SK-N-SH (cell line): Measurements from ENCODE around the gene EFHC1. TPM values are rescaled to one million over a fixed set of nuclear protein-coding genes. Genes with fewer than 3 reads are reported as not detected.

Source experiments
- CTCF ChIA-PET: fragments of 300-600, 350-600 bp; formaldehyde crosslinking; extraction: SDS; loops from one replicate; lab custom pipeline; 2021; lab: Yijun Ruan, JAX
- POLR2A ChIA-PET: fragments of 350-600 bp; sonication (Branson Sonifier 250); formaldehyde crosslinking; extraction: SDS; loops from one replicate; lab custom pipeline; 2020; ENCODE audit warnings: antibody characterized with exemption, inconsistent platforms; lab: Yijun Ruan, JAX
- DNase-seq: peaks from one replicate; pipeline ENCODE4 v3.0.0; 2012
- H2AFZ ChIP-seq: fragments of 200-600 bp; sonication (generic); 2 replicates; pipeline ENCODE4 v1.8.1; 2016; ENCODE audit warnings: antibody characterized with exemption, mild to moderate bottlenecking, low read depth
- H3F3A ChIP-seq: fragments of 200-600 bp; sonication (generic); replicated peaks from 2 replicates; pipeline ENCODE3; 2016; ENCODE audit warnings: antibody characterized with exemption, mild to moderate bottlenecking; ENCODE audit not compliant: insufficient read depth
- H3K27ac ChIP-seq, 2 experiments: fragments of 200-500 bp in 1 of 2; fragments of 200-600 bp in 1 of 2; sonication (Bioruptor generic) in 1 of 2; sonication (generic), shearing (Covaris generic) in 1 of 2; 2 replicates each; pipeline versions ENCODE4 v1.5.1 to v1.6.1; 2014 to 2016; ENCODE audit warnings: low read depth in 2 of 2, inconsistent platforms in 1 of 2, low read length in 1 of 2, mild to moderate bottlenecking in 1 of 2, mixed read lengths in 1 of 2
- H3K27me3 ChIP-seq: fragments of 200-600 bp; sonication (generic), shearing (Covaris generic); 2 replicates; pipeline ENCODE4 v1.6.1; 2016; ENCODE audit warnings: mixed run types; ENCODE audit not compliant: insufficient read depth
- H3K36me3 ChIP-seq, 2 experiments: fragments of 200-500 bp in 1 of 2; fragments of 200-600 bp in 1 of 2; sonication (Bioruptor generic) in 1 of 2; sonication (generic) in 1 of 2; replicated peaks in 1 of 2; 2 replicates each; pipeline versions ENCODE3 to v1.5.1; 2014 to 2016; ENCODE audit warnings: low read length in 1 of 2, mild to moderate bottlenecking in 1 of 2; ENCODE audit not compliant: insufficient read depth in 2 of 2, control insufficient read depth in 1 of 2
- H3K4me1 ChIP-seq, 2 experiments: fragments of 200-500 bp in 1 of 2; fragments of 200-600 bp in 1 of 2; sonication (Bioruptor generic) in 1 of 2; sonication (generic), shearing (Covaris generic) in 1 of 2; 2 replicates each; pipeline versions ENCODE4 v1.5.1 to v1.6.1; 2014 to 2016; ENCODE audit warnings: low read depth in 1 of 2, low read length in 1 of 2, mixed run types in 1 of 2; ENCODE audit not compliant: insufficient read depth in 2 of 2, control insufficient read depth in 1 of 2
- H3K4me2 ChIP-seq: fragments of 200-600 bp; sonication (generic), shearing (Covaris generic); 2 replicates; pipeline ENCODE4 v1.6.1; 2017; ENCODE audit warnings: mixed run types
- H3K4me3 ChIP-seq, 2 experiments: fragments of 200-500 bp in 1 of 2; fragments of 200-600 bp in 1 of 2; sonication (Bioruptor generic) in 1 of 2; sonication (generic), shearing (Covaris generic) in 1 of 2; 2 replicates each; pipeline versions ENCODE4 v1.5.1 to v1.8.1; 2014 to 2016; ENCODE audit warnings: low read depth in 2 of 2, inconsistent platforms in 1 of 2, low read length in 1 of 2, mild to moderate bottlenecking in 1 of 2, mixed read lengths in 1 of 2, moderate library complexity in 1 of 2
- H3K79me2 ChIP-seq: fragments of 200-600 bp; sonication (generic); 2 replicates; pipeline ENCODE4 v1.8.1; 2017; ENCODE audit warnings: mild to moderate bottlenecking; ENCODE audit not compliant: insufficient read depth
- H3K9ac ChIP-seq: fragments of 200-600 bp; sonication (generic); 2 replicates; pipeline ENCODE4 v1.6.1; 2017; ENCODE audit warnings: mixed run types
- H3K9me2 ChIP-seq: fragments of 200-600 bp; sonication (generic); 2 replicates; pipeline ENCODE4 v1.6.1; 2017; ENCODE audit warnings: mixed run types
- H3K9me3 ChIP-seq: fragments of 200-600 bp; sonication (generic); 2 replicates; pipeline ENCODE4 v1.6.1; 2017; ENCODE audit warnings: mixed run types, mild to moderate bottlenecking, moderate library complexity
- H4K20me1 ChIP-seq: fragments of 200-600 bp; sonication (generic); 2 replicates; pipeline ENCODE4 v1.6.1; 2017; ENCODE audit warnings: mild to moderate bottlenecking, mixed run types; ENCODE audit not compliant: insufficient read depth
- CHD2 ChIP-seq: fragments of 150-350 bp; IDR thresholded peaks from 2 replicates; pipeline ENCODE4 v1.6.1; 2018; ENCODE audit warnings: low read length; ENCODE audit not compliant: partially characterized antibody
- CTCF ChIP-seq: fragments of 200-600 bp; sonication (generic); IDR thresholded peaks from 2 replicates; pipeline ENCODE4 v1.6.1; 2017; ENCODE audit warnings: antibody characterized with exemption, mild to moderate bottlenecking, moderate library complexity
- ELF1 ChIP-seq: IDR thresholded peaks from 2 replicates; pipeline ENCODE4 v1.4.0; 2012
- EP300 ChIP-seq, 2 experiments: IDR thresholded peaks; 2 replicates each; pipeline versions ENCODE4 v1.4.0 to v1.6.1; 2012; ENCODE audit warnings: borderline replicate concordance in 1 of 2, low read depth in 1 of 2, low read length in 1 of 2
- EZH2phosphoT487 ChIP-seq: fragments of 200-600 bp; sonication (generic); IDR thresholded peaks from 2 replicates; pipeline ENCODE4 v1.6.1; 2017; ENCODE audit warnings: low read depth, mixed run types, mild to moderate bottlenecking, antibody characterized with exemption, moderate library complexity, borderline replicate concordance
- FOSL2 ChIP-seq: IDR thresholded peaks from 2 replicates; pipeline ENCODE4 v1.4.0; 2012; ENCODE audit warnings: low read depth, mild to moderate bottlenecking, moderate library complexity, borderline replicate concordance
- GABPA ChIP-seq: IDR thresholded peaks from 2 replicates; pipeline ENCODE4 v1.4.0; 2012; ENCODE audit warnings: low read depth, mild to moderate bottlenecking
- GATA2 ChIP-seq: sonication (generic); formaldehyde crosslinking; IDR thresholded peaks from 2 replicates; pipeline ENCODE4 v1.5.0; 2020; ENCODE audit warnings: mild to moderate bottlenecking, missing genetic modification reagents
- IRF3 ChIP-seq: fragments of 150-350 bp; IDR thresholded peaks from 2 replicates; pipeline ENCODE4 v1.6.1; 2016; ENCODE audit warnings: mild to moderate bottlenecking, low read depth, low read length
- MAX ChIP-seq: IDR thresholded peaks from 2 replicates; pipeline ENCODE4 v1.4.0; 2012; ENCODE audit warnings: low read depth
- MXI1 ChIP-seq: IDR thresholded peaks from 2 replicates; pipeline ENCODE4 v1.6.1; 2012; ENCODE audit warnings: mild to moderate bottlenecking, low read depth, low read length, improper control_type of control experiment
- NFIC ChIP-seq: IDR thresholded peaks from 2 replicates; pipeline ENCODE4 v1.4.0; 2012; ENCODE audit warnings: borderline replicate concordance
- NRF1 ChIP-seq: IDR thresholded peaks from 2 replicates; pipeline ENCODE4 v1.6.1; 2012; ENCODE audit warnings: low read depth, mild to moderate bottlenecking, low read length
- POLR2AphosphoS5 ChIP-seq: IDR thresholded peaks from 2 replicates; pipeline ENCODE4 v1.6.1; 2012; ENCODE audit warnings: low read depth, low read length
- RAD21 ChIP-seq: IDR thresholded peaks from 2 replicates; pipeline ENCODE4 v1.6.1; 2012; ENCODE audit warnings: mild to moderate bottlenecking, low read length
- REST ChIP-seq: IDR thresholded peaks from 2 replicates; pipeline ENCODE4 v1.6.1; 2012; ENCODE audit warnings: mild to moderate bottlenecking, low read depth, low read length, moderate library complexity
- RFX5 ChIP-seq: IDR thresholded peaks from 2 replicates; pipeline ENCODE4 v1.6.1; 2012; ENCODE audit warnings: mild to moderate bottlenecking, improper control_type of control experiment, low read length
- RXRA ChIP-seq: IDR thresholded peaks from 2 replicates; pipeline ENCODE4 v1.4.0; 2012; ENCODE audit warnings: low read depth, mild to moderate bottlenecking, borderline replicate concordance
- SIN3A ChIP-seq: IDR thresholded peaks from 2 replicates; pipeline ENCODE4 v1.6.1; 2012; ENCODE audit warnings: low read depth, mild to moderate bottlenecking, low read length, moderate library complexity, borderline replicate concordance
- SMC3 ChIP-seq: IDR thresholded peaks from 2 replicates; pipeline ENCODE4 v1.6.1; 2012; ENCODE audit warnings: low read depth, low read length, improper control_type of control experiment
- TAF1 ChIP-seq: IDR thresholded peaks from 2 replicates; pipeline ENCODE4 v1.6.1; 2012; ENCODE audit warnings: low read depth, mild to moderate bottlenecking, low read length, moderate library complexity, borderline replicate concordance
- TCF12 ChIP-seq: IDR thresholded peaks from 2 replicates; pipeline ENCODE4 v1.4.0; 2012
- TEAD4 ChIP-seq: IDR thresholded peaks from 2 replicates; pipeline ENCODE4 v1.4.0; 2012; ENCODE audit warnings: mild to moderate bottlenecking, borderline replicate concordance; ENCODE audit not compliant: insufficient read depth
- USF1 ChIP-seq: IDR thresholded peaks from 2 replicates; pipeline ENCODE4 v1.4.0; 2012; ENCODE audit warnings: low read depth, borderline replicate concordance
- YY1 ChIP-seq: IDR thresholded peaks from 2 replicates; pipeline ENCODE4 v1.4.0; 2012; ENCODE audit warnings: low read depth, mild to moderate bottlenecking
- WGBS: methylation state at CpG from one replicate; pipeline ENCODE4 v1.1.6; 2017; ENCODE audit warnings: low lambda C conversion rate; 5-methylcytosine and 5-hydroxymethylcytosine counted together
- polyA plus RNA-seq, 3 experiments: library from polyadenylated mRNA; depleted of rRNA; stranded (reverse); fragments of >200 nt; gene quantifications; 2 replicates each; pipeline ENCODE4 v1.2.3, GENCODE V29; 2012

The EFHC1 gene
- polyA plus RNA-seq, 1 of the 3 experiments (the other 2 are of a cell fraction) = 39.4 TPM

GRCh38 chr6:52543729-52544601, 123.8 kb downstream of the EFHC1 start:
- CTCF ChIA-PET = interaction anchor here (1.6 to 2.0 kb wide), 2 partner anchors 32 to 54 kb away, joined by 7 read pairs; partner anchors contain the start of gene TRAM2
- Histone ChIP-seq H3K4me1 (peaks cover 73 to 85% of the 10 kb centered on the region in 2 experiments), H3K4me3 (no peak overlapping the region; a peak in 1 of 4 replicates), H3K79me2 (peaks cover 87% of the 10 kb centered on the region), H3F3A (peaks cover 66% of the 10 kb centered on the region), H3K36me3 (peaks cover 3 to 6% of the 10 kb centered on the region in 2 experiments), H4K20me1 (no peaks in the 10 kb centered on the region), H3K9me2 (no peaks in the 10 kb centered on the region), H3K9ac (peak overlapping the region; percentile 38; the same call in 1 of the 2 replicates), H3K27me3 (no peaks in the 10 kb centered on the region), H3K27ac (peak overlapping the region; percentile 87), H3K4me2 (peak overlapping the region; percentile 71), H2AFZ (no peak overlapping the region), H3K9me3 (no peaks in the 10 kb centered on the region)
- DNase-seq = no peak
- POLR2A ChIA-PET = interaction anchor here (1.4 kb wide), 1 partner anchor 33 kb away, joined by 4 read pairs; the partner anchor contains the start of gene TRAM2
- WGBS = 64% methylated on average over 10 of the region's 10 CpGs
- TF ChIP-seq MXI1 (no peak), USF1 (no peak), NRF1 (no peak), SIN3A (no peak), RAD21 (no peak), TAF1 (no peak), GATA2 (CRISPR knock-in tag) (no peak), CHD2 (no peak), NFIC (peak; percentile 64; the same call in 1 of the 2 replicates), FOSL2 (peak; percentile 54; the same call in 1 of the 2 replicates), POLR2AphosphoS5 (0 out of 2 replicates have a peak, but pooled peaks have one; percentile 14), MAX (no peak), TEAD4 (peak; percentile 49; the same call in 1 of the 2 replicates), EP300 (IDR thresholded peaks at IDR 0.05; ENCODE audit: borderline replicate concordance in 1 of 2, low read depth in 1 of 2, low read length in 1 of 2) (no peak), ELF1 (no peak; the same call in 1 of the 2 replicates), TCF12 (peak; percentile 41; the same call in 1 of the 2 replicates), SMC3 (no peak), EZH2phosphoT487 (no peak), REST (peak; percentile 14; the same call in 1 of the 2 replicates), IRF3 (no peak), RXRA (peak; percentile 18; the same call in 1 of the 2 replicates), RFX5 (no peak), GABPA (no peak), CTCF (no peak), YY1 (no peak)
